HL-60 (cell line): ENCODE measurements around the gene SNX5.

ENCODE experiments used
- DNase-seq, 2 experiments: peaks; one replicate each; pipeline ENCODE4 v3.0.0-alpha.2; 2010 to 2020; ENCODE audit warnings: low read depth in 1 of 2, low spot score in 1 of 2
- H3K27ac ChIP-seq: fragments of 250-450 bp; sonication (Bioruptor Pico); replicated peaks from 2 replicates; pipeline ENCODE4 v1.5.1; 2020; ENCODE audit warnings: mild to moderate bottlenecking, moderate library complexity
- H3K27me3 ChIP-seq: fragments of 250-450 bp; sonication (Bioruptor Pico); 2 replicates; pipeline ENCODE4 v1.5.1; 2021; ENCODE audit warnings: mild to moderate bottlenecking, moderate library complexity; ENCODE audit not compliant: insufficient read depth, poor library complexity, severe bottlenecking
- H3K4me3 ChIP-seq: replicated peaks from 2 replicates; pipeline ENCODE4 v1.5.1; 2011; ENCODE audit warnings: mild to moderate bottlenecking, control low read depth, low read length; ENCODE audit not compliant: insufficient read depth
- CTCF ChIP-seq: IDR thresholded peaks from one replicate; pipeline ENCODE4 v1.5.1; 2011; ENCODE audit warnings: low read length, control low read depth, inconsistent platforms; ENCODE audit not compliant: insufficient read depth
- GABPA ChIP-seq: IDR thresholded peaks from 2 replicates; pipeline ENCODE4 v1.6.1; 2012; ENCODE audit warnings: low read depth
- POLR2AphosphoS5 ChIP-seq: IDR thresholded peaks from 2 replicates; pipeline ENCODE4 v1.6.1; 2012; ENCODE audit warnings: low read depth
- REST ChIP-seq: IDR thresholded peaks from 2 replicates; pipeline ENCODE4 v1.6.1; 2012; ENCODE audit warnings: low read depth; ENCODE audit not compliant: insufficient replicate concordance
- SPI1 ChIP-seq: IDR thresholded peaks from 2 replicates; pipeline ENCODE4 v1.6.1; 2012; ENCODE audit warnings: low read depth, mild to moderate bottlenecking, borderline replicate concordance

SNX5 gene

GRCh38 chr20:18014411-18014810 is 45.8 kb upstream of the SNX5 start:
- H3K27ac ChIP-seq, result no peak overlapping the region
- TF ChIP-seq GABPA (no peak), CTCF (no peak), SPI1 (no peak), POLR2AphosphoS5 (no peak), REST (no peak)
- H3K27me3 ChIP-seq, result no peaks in the 10 kb centered on the region
- H3K4me3 ChIP-seq, result no peak overlapping the region
- DNase-seq, result no peak

GRCh38 chr20:18012901-18013300 is 44.3 kb upstream of the SNX5 start:
- no peak for TF ChIP-seq SPI1
- no peak overlapping the region for H3K4me3 ChIP-seq
- no peak for DNase-seq
- H3K27ac ChIP-seq, result no peak overlapping the region
- H3K27me3 ChIP-seq, result no peaks in the 10 kb centered on the region

GRCh38 chr20:18011951-18012645 is 43.5 kb upstream of the SNX5 start:
- Histone ChIP-seq H3K27ac (no peak overlapping the region), H3K27me3 (no peaks in the 10 kb centered on the region), H3K4me3 (no peak overlapping the region)
- TF ChIP-seq POLR2AphosphoS5 (no peak), REST (no peak), CTCF (no peak), SPI1 (no peak), GABPA (no peak)
- DNase-seq, result no peak

GRCh38 chr20:18011482-18011881 is 42.9 kb upstream of the SNX5 start:
- H3K4me3 ChIP-seq, result no peak overlapping the region
- TF ChIP-seq CTCF (no peak), POLR2AphosphoS5 (no peak), REST (no peak), GABPA (no peak), SPI1 (no peak)
- DNase-seq, result no peak
- no peak overlapping the region for H3K27ac ChIP-seq
- H3K27me3 ChIP-seq, result no peaks in the 10 kb centered on the region
